ENCODE data around the gene NHSL2. TPM values are rescaled to one million over a fixed set of nuclear protein-coding genes. Genes with fewer than 3 reads are reported as not detected.

NHSL2 gene
- total RNA-seq, 1 experiment from 2014 or later: not detected

- no peak overlapping the region for H3K4me3 ChIP-seq
- no peaks in the 10 kb centered on the region for H3K79me2 ChIP-seq (ENCODE audit: low read depth)
- H3F3A ChIP-seq (ENCODE audit: insufficient read depth, low read depth): no peaks in the 10 kb centered on the region
- no peaks in the 10 kb centered on the region for H3K9me3 ChIP-seq (ENCODE audit: insufficient read depth, low read depth)
- no peak for DNase-seq
- H3K9me2 ChIP-seq (ENCODE audit: insufficient read depth): no peaks in the 10 kb centered on the region
- no TSS peak for BruUV-seq (replicated peaks)
- CTCF ChIA-PET: no interaction called here
- no peaks in the 10 kb centered on the region for H4K20me1 ChIP-seq (ENCODE audit: insufficient read depth)
- TF ChIP-seq, protein P1, sequence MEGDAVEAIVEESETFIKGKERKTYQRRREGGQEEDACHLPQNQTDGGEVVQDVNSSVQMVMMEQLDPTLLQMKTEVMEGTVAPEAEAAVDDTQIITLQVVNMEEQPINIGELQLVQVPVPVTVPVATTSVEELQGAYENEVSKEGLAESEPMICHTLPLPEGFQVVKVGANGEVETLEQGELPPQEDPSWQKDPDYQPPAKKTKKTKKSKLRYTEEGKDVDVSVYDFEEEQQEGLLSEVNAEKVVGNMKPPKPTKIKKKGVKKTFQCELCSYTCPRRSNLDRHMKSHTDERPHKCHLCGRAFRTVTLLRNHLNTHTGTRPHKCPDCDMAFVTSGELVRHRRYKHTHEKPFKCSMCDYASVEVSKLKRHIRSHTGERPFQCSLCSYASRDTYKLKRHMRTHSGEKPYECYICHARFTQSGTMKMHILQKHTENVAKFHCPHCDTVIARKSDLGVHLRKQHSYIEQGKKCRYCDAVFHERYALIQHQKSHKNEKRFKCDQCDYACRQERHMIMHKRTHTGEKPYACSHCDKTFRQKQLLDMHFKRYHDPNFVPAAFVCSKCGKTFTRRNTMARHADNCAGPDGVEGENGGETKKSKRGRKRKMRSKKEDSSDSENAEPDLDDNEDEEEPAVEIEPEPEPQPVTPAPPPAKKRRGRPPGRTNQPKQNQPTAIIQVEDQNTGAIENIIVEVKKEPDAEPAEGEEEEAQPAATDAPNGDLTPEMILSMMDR (conservative IDR thresholded peaks at IDR 0.05): no peak
- no peak for TF ChIP-seq EZH2 (IDR thresholded peaks at IDR 0.05; ENCODE audit: low read depth)
- H3K27ac ChIP-seq: no peak overlapping the region
- H3K4me2 ChIP-seq: no peak overlapping the region
- intact Hi-C loops (cut with micrococcal nuclease; ENCODE audit: unreplicated experiment): no loop called here
- POLR2A ChIA-PET (ENCODE audit: unreplicated experiment): no interaction called here
- H3K4me1 ChIP-seq (replicated peaks; ENCODE audit: insufficient read depth): no peaks in the 10 kb centered on the region
- H3K36me3 ChIP-seq (ENCODE audit: low read depth): no peaks in the 10 kb centered on the region
- peaks cover 32% of the 10 kb centered on the region for H3K27me3 ChIP-seq (ENCODE audit: insufficient read depth, low read depth)
- no peak overlapping the region for H2AFZ ChIP-seq
Measured at GRCh38 chrX:72094894-72095293, 184.2 kb downstream of the NHSL2 start.

DNA sequence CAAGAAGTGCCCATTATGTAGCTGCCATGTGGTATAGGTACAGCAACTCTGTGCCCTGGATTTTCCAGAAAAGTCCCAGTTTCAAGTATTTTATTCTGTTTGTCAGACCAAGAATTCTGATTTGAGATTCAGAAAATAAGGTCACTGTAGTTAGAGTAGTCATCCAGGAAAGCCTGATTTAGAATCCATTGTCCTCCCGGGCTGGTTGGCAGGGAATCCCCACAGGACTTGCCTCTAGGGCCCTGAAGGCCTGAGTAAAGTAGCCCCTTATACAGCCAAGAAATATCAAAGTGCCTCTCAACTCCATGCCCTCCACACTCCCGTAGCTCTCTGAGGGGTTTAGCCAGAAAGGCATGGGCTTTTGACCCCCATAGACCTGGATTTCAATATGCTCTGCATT lies 184.7 kb downstream of the NHSL2 start:
- Histone ChIP-seq H4K20me1 (ENCODE audit: insufficient read depth) (no peaks in the 10 kb centered on the region), H3K4me3 (no peak overlapping the region), H3K9me2 (ENCODE audit: insufficient read depth) (no peaks in the 10 kb centered on the region), H3K4me1 (replicated peaks; ENCODE audit: insufficient read depth) (no peaks in the 10 kb centered on the region), H3K9me3 (ENCODE audit: insufficient read depth, low read depth) (no peaks in the 10 kb centered on the region), H3K36me3 (ENCODE audit: low read depth) (no peaks in the 10 kb centered on the region), H2AFZ (no peak overlapping the region), H3F3A (ENCODE audit: insufficient read depth, low read depth) (no peaks in the 10 kb centered on the region), H3K27me3 (ENCODE audit: insufficient read depth, low read depth) (peaks cover 30% of the 10 kb centered on the region), H3K27ac (no peak overlapping the region), H3K79me2 (ENCODE audit: low read depth) (no peaks in the 10 kb centered on the region), H3K4me2 (no peak overlapping the region)
- no peak for DNase-seq
- BruUV-seq (replicated peaks): no TSS peak
- ChIA-PET POLR2A (ENCODE audit: unreplicated experiment) (no interaction called here), CTCF (no interaction called here)
- no peak for TF ChIP-seq EZH2 (IDR thresholded peaks at IDR 0.05; ENCODE audit: low read depth)
- TF ChIP-seq, protein P1 (conservative IDR thresholded peaks at IDR 0.05): no peak
- intact Hi-C loops (cut with micrococcal nuclease; ENCODE audit: unreplicated experiment): no loop called here

DNA sequence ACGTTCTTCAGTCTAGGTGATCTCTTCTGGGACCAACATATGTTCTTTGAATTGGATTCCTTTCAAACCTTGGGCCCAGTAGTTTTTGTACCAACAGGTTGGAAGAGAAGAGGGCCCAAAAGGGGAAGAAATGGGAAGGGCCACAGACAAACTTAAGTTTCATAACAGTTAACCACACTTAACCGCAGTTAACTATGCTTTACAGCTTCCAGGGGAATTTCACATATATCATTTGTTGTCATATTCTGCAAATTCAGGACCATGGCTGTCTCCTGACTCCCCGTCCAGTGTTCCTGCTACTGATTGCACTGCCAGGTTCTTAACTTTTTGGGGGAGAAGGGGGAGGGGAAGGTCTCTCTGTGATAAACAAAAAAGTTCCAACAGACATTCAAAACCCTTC lies 186.5 kb downstream of the NHSL2 start:
- peaks cover 23% of the 10 kb centered on the region for H3K27me3 ChIP-seq (ENCODE audit: insufficient read depth, low read depth)
- no peaks in the 10 kb centered on the region for H3K4me1 ChIP-seq (replicated peaks; ENCODE audit: insufficient read depth)
- H3K4me3 ChIP-seq: no peak overlapping the region
- no peak overlapping the region for H2AFZ ChIP-seq
- no peaks in the 10 kb centered on the region for H3K9me2 ChIP-seq (ENCODE audit: insufficient read depth)
- no peaks in the 10 kb centered on the region for H3K9me3 ChIP-seq (ENCODE audit: insufficient read depth, low read depth)
- no peaks in the 10 kb centered on the region for H3K36me3 ChIP-seq (ENCODE audit: low read depth)
- H3F3A ChIP-seq (ENCODE audit: insufficient read depth, low read depth): no peaks in the 10 kb centered on the region
- no peak overlapping the region for H3K4me2 ChIP-seq
- TF ChIP-seq, protein P1 (conservative IDR thresholded peaks at IDR 0.05): no peak
- no peak for TF ChIP-seq EZH2 (IDR thresholded peaks at IDR 0.05; ENCODE audit: low read depth)
- ChIA-PET CTCF (no interaction called here), POLR2A (ENCODE audit: unreplicated experiment) (no interaction called here)
- intact Hi-C loops (cut with micrococcal nuclease; ENCODE audit: unreplicated experiment): no loop called here
- no peaks in the 10 kb centered on the region for H4K20me1 ChIP-seq (ENCODE audit: insufficient read depth)
- no TSS peak for BruUV-seq (replicated peaks)
- H3K27ac ChIP-seq: no peak overlapping the region
- no peak for DNase-seq
- H3K79me2 ChIP-seq (ENCODE audit: low read depth): no peaks in the 10 kb centered on the region

Measured in PC-9 (cell line).